Activated CD4-positive, alpha-beta T cell treated with anti-CD3 and anti-CD28 coated beads, Interleukin-10, Interleukin-2, amounts not matched to agents 100 ng/mL and 50 ng/mL, durations not matched to agents 16 hours and 8 hours (primary cell): ENCODE results near the gene XAF1.
A peak's percentile ranks its signal among the peaks of the same experiment; 100 is the strongest.
"Not testable (repeated sequence)": the region's sequence is repeated elsewhere in the genome, so short reads cannot be mapped to it uniquely, and the experiment has no call there.

Experiments
- DNase-seq: peaks from one replicate; pipeline ENCODE4 v3.0.0-alpha.2; 2020

XAF1 gene

GRCh38 chr17:6755281-6755680 lies 565 bp upstream of the XAF1 start:
- DNase-seq = no peak

GRCh38 chr17:6756425-6757031 lies 682 bp downstream of the XAF1 start:
- DNase-seq = peak; percentile 10

GRCh38 chr17:6757747-6758146 lies 1.9 kb downstream of the XAF1 start:
- no peak for DNase-seq

GRCh38 chr17:6761779-6762178 lies 5.9 kb downstream of the XAF1 start:
- DNase-seq = no peak

- no peak for DNase-seq
These were observed 12.6 kb downstream of the XAF1 start for GRCh38 chr17:6768447-6768846.

GRCh38 chr17:6772016-6772415 lies 16.2 kb downstream of the XAF1 start:
- no peak for DNase-seq

- not testable (repeated sequence) for DNase-seq
These were observed 19.1 kb downstream of the XAF1 start for GRCh38 chr17:6774906-6775305.

GRCh38 chr17:6775871-6776405 lies 20.1 kb downstream of the XAF1 start, which contains the start of gene FBXO39:
Gene FBXO39, plus strand, starts transcription at chr17:6776215. Its CDS starts 3,654 bp downstream, at chr17:6779869.
- DNase-seq = no peak

GRCh38 chr17:6779411-6779810 lies 23.6 kb downstream of the XAF1 start:
- no peak for DNase-seq

GRCh38 chr17:6780001-6780400 lies 24.2 kb downstream of the XAF1 start:
- DNase-seq = no peak

- DNase-seq = no peak
These were observed 25.0 kb downstream of the XAF1 start for GRCh38 chr17:6780886-6781285.

GRCh38 chr17:6782244-6782643 lies 26.4 kb downstream of the XAF1 start:
- DNase-seq = no peak

- DNase-seq = no peak
These were observed 30.8 kb downstream of the XAF1 start for GRCh38 chr17:6786618-6787017.

- no peak for DNase-seq
These were observed 31.3 kb downstream of the XAF1 start for GRCh38 chr17:6787081-6787693.

GRCh38 chr17:6789146-6789545 lies 33.3 kb downstream of the XAF1 start:
- DNase-seq = no peak

GRCh38 chr17:6793748-6794493 lies 38.1 kb downstream of the XAF1 start:
- DNase-seq = no peak

GRCh38 chr17:6796017-6796886 lies 40.4 kb downstream of the XAF1 start:
- DNase-seq = no peak

- no peak for DNase-seq
These were observed 41.1 kb downstream of the XAF1 start for GRCh38 chr17:6796887-6797490.

GRCh38 chr17:6797718-6798351 lies 42.0 kb downstream of the XAF1 start:
- DNase-seq = no peak

GRCh38 chr17:6799738-6800137 lies 43.9 kb downstream of the XAF1 start:
- no peak for DNase-seq

GRCh38 chr17:6800422-6801027 lies 44.7 kb downstream of the XAF1 start:
- DNase-seq = no peak

- DNase-seq = no peak
These were observed 55.7 kb downstream of the XAF1 start for GRCh38 chr17:6811510-6811909.
